GM18508 (cell line): Measurements from ENCODE around the gene CTSE.
"Not testable (repeated sequence)": the region's sequence is repeated elsewhere in the genome, so short reads cannot be mapped to it uniquely, and the experiment has no call there.

ENCODE experiments used
- ATAC-seq: cut with Tn5 transposase; IDR thresholded peaks from one replicate; pipeline ENCODE4 v1.9.1; 2021; ENCODE audit warnings: moderate number of reproducible peaks; ENCODE audit not compliant: insufficient read depth, unreplicated experiment

The CTSE gene

GRCh38 chr1:206023695-206024094 lies at the start of gene CTSE:
Gene CTSE (minus strand): TSS chr1:206023895. CDS start chr1:206023791, 104 bp downstream.
- no peak for ATAC-seq

- ATAC-seq = no peak
These were observed 47.1 kb upstream of the CTSE start for GRCh38 chr1:206070627-206071304.

GRCh38 chr1:206068314-206068713 lies 44.6 kb upstream of the CTSE start:
- ATAC-seq = no peak

- ATAC-seq = no peak
These were observed 44.0 kb upstream of the CTSE start for GRCh38 chr1:206067486-206068227.

GRCh38 chr1:206066479-206067171 lies 42.9 kb upstream of the CTSE start:
- ATAC-seq = peak; percentile 72

GRCh38 chr1:206065547-206066145 lies 42.0 kb upstream of the CTSE start:
- no peak for ATAC-seq

GRCh38 chr1:206064501-206064900 lies 40.8 kb upstream of the CTSE start:
- ATAC-seq = not testable (repeated sequence)

- ATAC-seq = not testable (repeated sequence)
These were observed 40.3 kb upstream of the CTSE start for GRCh38 chr1:206064001-206064400.

- no peak for ATAC-seq
These were observed 38.8 kb upstream of the CTSE start for GRCh38 chr1:206062464-206062863.

- no peak for ATAC-seq
These were observed 37.1 kb upstream of the CTSE start for GRCh38 chr1:206060844-206061243.

GRCh38 chr1:206059355-206059915 lies 35.7 kb upstream of the CTSE start:
- ATAC-seq = no peak

GRCh38 chr1:206058927-206059292 lies 35.2 kb upstream of the CTSE start:
- ATAC-seq = no peak

GRCh38 chr1:206058289-206058926 lies 34.7 kb upstream of the CTSE start:
- ATAC-seq = not testable (repeated sequence)

- not testable (repeated sequence) for ATAC-seq
These were observed 32.1 kb upstream of the CTSE start for GRCh38 chr1:206055639-206056323.

- ATAC-seq = not testable (repeated sequence)
These were observed 31.5 kb upstream of the CTSE start for GRCh38 chr1:206055069-206055625.

- not testable (repeated sequence) for ATAC-seq
These were observed 29.9 kb upstream of the CTSE start for GRCh38 chr1:206053616-206054015.

- not testable (repeated sequence) for ATAC-seq
These were observed 29.4 kb upstream of the CTSE start, which contains the start of gene RHEX for GRCh38 chr1:206052919-206053610. Gene RHEX (plus strand): TSS chr1:206053173. CDS start chr1:206097829, 44,656 bp downstream.

GRCh38 chr1:206052231-206052865 lies 28.7 kb upstream of the CTSE start:
- not testable (repeated sequence) for ATAC-seq
